Right hindlimb (tissue), 1 donor: ENCODE measurements around the gene PSMG1.
"Not testable (repeated sequence)": the region's sequence is repeated elsewhere in the genome, so short reads cannot be mapped to it uniquely, and the experiment has no call there.

Experiments
- DNase-seq: peaks from one replicate; pipeline ENCODE4 v3.0.0-alpha.2; 2018

PSMG1 gene

GRCh38 chr21:39153842-39154241 is 29.4 kb downstream of the PSMG1 start:
- DNase-seq = no peak

GRCh38 chr21:39153373-39153772 is 29.9 kb downstream of the PSMG1 start:
- DNase-seq = no peak

GRCh38 chr21:39152271-39152670 is 31.0 kb downstream of the PSMG1 start:
- DNase-seq = no peak

- no peak for DNase-seq
These were observed 32.4 kb downstream of the PSMG1 start for GRCh38 chr21:39150877-39151276.

- no peak for DNase-seq
These were observed 32.9 kb downstream of the PSMG1 start for GRCh38 chr21:39150316-39150715.

- DNase-seq = no peak
These were observed 33.4 kb downstream of the PSMG1 start for GRCh38 chr21:39149882-39150281.

- DNase-seq = no peak
These were observed 34.3 kb downstream of the PSMG1 start for GRCh38 chr21:39148975-39149374.

- DNase-seq = no peak
These were observed 39.1 kb downstream of the PSMG1 start for GRCh38 chr21:39144191-39144590.

GRCh38 chr21:39142972-39143371 is 40.3 kb downstream of the PSMG1 start:
- no peak for DNase-seq

- no peak for DNase-seq
These were observed 41.7 kb downstream of the PSMG1 start for GRCh38 chr21:39141502-39141901.

GRCh38 chr21:39137248-39138178 is 45.7 kb downstream of the PSMG1 start:
- peak; percentile 66 for DNase-seq

GRCh38 chr21:39136711-39137110 is 46.5 kb downstream of the PSMG1 start:
- DNase-seq = no peak

- not testable (repeated sequence) for DNase-seq
These were observed 47.1 kb downstream of the PSMG1 start for GRCh38 chr21:39136138-39136537.

GRCh38 chr21:39134288-39134810 is 48.9 kb downstream of the PSMG1 start:
- no peak for DNase-seq

GRCh38 chr21:39132248-39132647 is 51.0 kb downstream of the PSMG1 start:
- no peak for DNase-seq

GRCh38 chr21:39131791-39132190 is 51.5 kb downstream of the PSMG1 start:
- DNase-seq = no peak

- no peak for DNase-seq
These were observed 55.7 kb downstream of the PSMG1 start for GRCh38 chr21:39127506-39127905.

GRCh38 chr21:39126486-39126806 is 56.8 kb downstream of the PSMG1 start:
- no peak for DNase-seq

GRCh38 chr21:39125752-39126485 is 57.3 kb downstream of the PSMG1 start:
- DNase-seq = peak; percentile 81
